Measurements from ENCODE around the gene ADGRD1.

- TF ChIP-seq CTCF (IDR thresholded peaks at IDR 0.05) (no peak), REST (IDR thresholded peaks at IDR 0.05; ENCODE audit: low read depth, low read length) (no peak), SMC3 (IDR thresholded peaks at IDR 0.05; ENCODE audit: low read depth, low read length) (no peak), RAD21 (IDR thresholded peaks at IDR 0.05; ENCODE audit: low read length) (no peak), POLR2AphosphoS5 (IDR thresholded peaks at IDR 0.05; ENCODE audit: low read depth, low read length) (no peak), MXI1 (IDR thresholded peaks at IDR 0.05; ENCODE audit: low read depth, low read length) (no peak), YY1 (IDR thresholded peaks at IDR 0.05; ENCODE audit: low read depth) (no peak), EZH2phosphoT487 (IDR thresholded peaks at IDR 0.05; ENCODE audit: borderline replicate concordance, low read depth) (no peak), RCOR1 (IDR thresholded peaks at IDR 0.05; ENCODE audit: low read length) (no peak), TAF1 (IDR thresholded peaks at IDR 0.05; ENCODE audit: borderline replicate concordance, low read depth, low read length) (no peak), MEF2A (IDR thresholded peaks at IDR 0.05; ENCODE audit: borderline replicate concordance, low read depth) (no peak), CHD2 (IDR thresholded peaks at IDR 0.05; ENCODE audit: low read length, partially characterized antibody) (no peak)
- TF ChIP-seq, protein P1, sequence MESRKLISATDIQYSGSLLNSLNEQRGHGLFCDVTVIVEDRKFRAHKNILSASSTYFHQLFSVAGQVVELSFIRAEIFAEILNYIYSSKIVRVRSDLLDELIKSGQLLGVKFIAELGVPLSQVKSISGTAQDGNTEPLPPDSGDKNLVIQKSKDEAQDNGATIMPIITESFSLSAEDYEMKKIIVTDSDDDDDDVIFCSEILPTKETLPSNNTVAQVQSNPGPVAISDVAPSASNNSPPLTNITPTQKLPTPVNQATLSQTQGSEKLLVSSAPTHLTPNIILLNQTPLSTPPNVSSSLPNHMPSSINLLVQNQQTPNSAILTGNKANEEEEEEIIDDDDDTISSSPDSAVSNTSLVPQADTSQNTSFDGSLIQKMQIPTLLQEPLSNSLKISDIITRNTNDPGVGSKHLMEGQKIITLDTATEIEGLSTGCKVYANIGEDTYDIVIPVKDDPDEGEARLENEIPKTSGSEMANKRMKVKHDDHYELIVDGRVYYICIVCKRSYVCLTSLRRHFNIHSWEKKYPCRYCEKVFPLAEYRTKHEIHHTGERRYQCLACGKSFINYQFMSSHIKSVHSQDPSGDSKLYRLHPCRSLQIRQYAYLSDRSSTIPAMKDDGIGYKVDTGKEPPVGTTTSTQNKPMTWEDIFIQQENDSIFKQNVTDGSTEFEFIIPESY (IDR thresholded peaks at IDR 0.05; ENCODE audit: borderline replicate concordance, low read depth): no peak
These were observed 111.6 kb downstream of the ADGRD1 start for GRCh38 chr12:131065279-131065678.

Data from SK-N-SH (cell line).